Adipose tissue (tissue), 3 donors: ENCODE measurements around the gene OR2T35. TPM values are rescaled to one million over a fixed set of nuclear protein-coding genes. Genes with fewer than 3 reads are reported as not detected.

Experiments
- H3K27ac ChIP-seq: one replicate; pipeline ENCODE4 v1.5.1; 2013; ENCODE audit warnings: low read depth, low read length
- WGBS, 3 donors: extraction: QIAGEN DNeasy Blood & Tissue Kit; methylation state at CpG; one replicate each; pipeline ENCODE4 v1.1.7; 2013; 5-methylcytosine and 5-hydroxymethylcytosine counted together
- polyA plus RNA-seq, 3 donors: library from polyadenylated mRNA; stranded (reverse); fragments of 200-250 nt; gene quantifications; one replicate each; pipeline ENCODE4 v1.2.3, GENCODE V29; 2013
- donor health status: healthy with polysubstance abuse.
- donor health status: Bipolar disorder and iron deficiency.
- donor health status: healthy.

The OR2T35 gene
- polyA plus RNA-seq, 3 donors = not detected

GRCh38 chr1:248630551-248630950 lies 14.5 kb downstream of the OR2T35 start:
- WGBS, 3 donors = 76 to 80% (median 79%) methylated on average over 2 of the region's 2 CpGs
- no peak overlapping the region for H3K27ac ChIP-seq

- 81 to 87% (median 84%) methylated on average over 7 to 9 of the region's 9 CpGs for WGBS, 3 donors
- H3K27ac ChIP-seq = no peak overlapping the region
Observed at GRCh38 chr1:248627971-248628844, 16.9 kb downstream of the OR2T35 start.

DNA sequence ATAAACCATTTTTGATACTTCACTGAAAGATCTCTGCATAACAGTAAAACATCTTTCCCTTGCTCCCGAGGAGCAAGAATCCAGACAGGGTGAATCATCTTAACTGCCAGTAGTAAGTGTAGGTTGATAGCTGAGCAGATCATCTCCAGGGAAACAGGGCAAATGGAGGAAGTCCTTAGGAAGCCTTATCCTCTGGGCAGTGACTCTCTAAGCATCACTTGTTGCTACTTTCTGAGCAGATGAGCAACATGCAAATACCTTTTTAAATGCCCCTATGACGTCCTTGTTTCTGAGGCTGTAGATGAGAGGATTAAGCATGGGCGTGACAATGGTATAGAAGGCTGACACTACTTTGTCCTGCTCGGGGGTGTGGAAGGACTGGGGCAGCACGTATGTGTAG lies 19.1 kb downstream of the OR2T35 start:
- H3K27ac ChIP-seq = no peak overlapping the region
- 76 to 78% (median 78%) methylated on average over 5 of the region's 5 CpGs for WGBS, 3 donors

DNA sequence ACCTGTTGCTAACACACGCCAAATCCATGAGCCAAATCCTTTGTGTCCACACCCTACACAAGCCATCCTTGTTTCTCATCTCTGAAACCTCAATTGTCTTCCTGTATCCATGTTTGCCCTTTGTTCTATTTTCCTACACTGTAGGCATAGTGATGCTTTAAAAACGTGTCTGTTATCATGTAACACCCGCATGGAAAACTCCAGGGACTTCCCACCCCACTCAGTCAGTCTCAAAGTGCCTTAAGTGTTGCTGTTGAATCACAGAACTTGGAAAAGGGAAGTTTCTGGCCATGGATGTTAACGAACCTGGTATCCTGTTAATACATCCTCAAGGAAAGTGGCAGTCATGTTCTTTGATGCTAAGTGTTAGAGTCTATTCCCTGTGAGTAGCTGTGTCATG lies 19.9 kb downstream of the OR2T35 start:
- no peak overlapping the region for H3K27ac ChIP-seq
- whole genome bisulfite sequencing, 3 donors = 68 to 74% (median 70%) methylated on average over 4 of the region's 4 CpGs

DNA sequence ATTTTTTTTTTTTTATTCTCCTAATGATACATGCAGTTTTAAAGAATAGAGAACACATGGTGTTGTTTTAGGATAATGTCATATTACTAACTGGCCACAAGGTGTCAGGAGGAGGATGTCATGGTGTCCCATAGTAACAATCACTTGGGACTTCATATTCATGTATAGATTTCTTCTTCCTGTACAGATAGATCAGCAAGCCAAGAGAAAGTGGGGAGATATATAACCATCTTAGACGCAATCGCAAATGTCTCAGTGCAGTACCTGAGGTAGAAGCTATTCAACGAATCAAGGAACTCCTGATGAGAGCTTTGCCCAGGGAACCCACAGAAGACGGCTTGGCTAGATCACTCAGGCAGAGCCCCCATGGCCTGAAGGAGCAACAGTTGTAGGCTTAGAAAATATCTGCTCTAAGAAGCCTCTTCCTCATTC lies 22.5 kb downstream of the OR2T35 start:
- no peak overlapping the region for H3K27ac ChIP-seq
- WGBS, 3 donors = 48 to 66% (median 60%) methylated on average over 4 of the region's 4 CpGs

DNA sequence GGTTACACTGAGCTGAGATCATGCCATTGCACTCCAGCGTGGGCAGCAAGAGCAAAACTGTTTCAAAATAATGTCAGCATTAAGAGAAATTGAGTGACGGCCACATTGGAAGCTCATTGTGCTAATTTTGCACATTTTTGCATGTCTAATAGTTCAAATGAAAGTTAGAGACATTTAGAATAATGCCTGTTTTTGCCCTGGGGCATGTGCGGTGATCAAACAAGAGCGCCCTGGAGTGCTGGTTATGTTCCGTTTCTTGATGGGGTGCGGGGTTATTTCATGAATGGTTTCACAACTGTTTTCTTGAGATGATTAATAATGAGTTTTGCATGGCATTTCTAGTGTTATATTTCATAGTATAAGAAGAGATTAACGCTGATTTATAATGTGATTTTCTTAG lies 23.3 kb downstream of the OR2T35 start:
- whole genome bisulfite sequencing, 3 donors = 64 to 71% (median 67%) methylated on average over 7 of the region's 7 CpGs
- no peak overlapping the region for H3K27ac ChIP-seq

DNA sequence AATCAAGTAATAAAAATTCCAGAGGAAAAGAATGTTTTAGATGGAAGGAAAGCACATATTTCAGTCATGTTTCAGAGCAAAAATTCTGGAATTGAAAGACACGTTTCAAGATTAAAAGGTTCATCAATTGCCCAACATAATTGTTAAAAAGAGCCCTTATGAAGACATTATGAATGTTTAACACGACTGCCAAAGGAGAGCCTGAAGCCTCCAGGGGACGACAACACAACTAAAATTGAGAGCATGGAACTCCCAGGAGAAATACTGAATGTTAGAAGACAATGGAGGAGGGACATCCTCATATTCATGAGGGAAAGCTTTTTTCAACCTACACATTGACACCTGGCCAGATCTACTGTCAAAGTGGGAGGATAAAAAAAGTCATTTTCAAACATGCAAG lies 26.2 kb downstream of the OR2T35 start:
- WGBS, 3 donors = 4% methylated on average over 3 of the region's 3 CpGs
- no peak overlapping the region for H3K27ac ChIP-seq

DNA sequence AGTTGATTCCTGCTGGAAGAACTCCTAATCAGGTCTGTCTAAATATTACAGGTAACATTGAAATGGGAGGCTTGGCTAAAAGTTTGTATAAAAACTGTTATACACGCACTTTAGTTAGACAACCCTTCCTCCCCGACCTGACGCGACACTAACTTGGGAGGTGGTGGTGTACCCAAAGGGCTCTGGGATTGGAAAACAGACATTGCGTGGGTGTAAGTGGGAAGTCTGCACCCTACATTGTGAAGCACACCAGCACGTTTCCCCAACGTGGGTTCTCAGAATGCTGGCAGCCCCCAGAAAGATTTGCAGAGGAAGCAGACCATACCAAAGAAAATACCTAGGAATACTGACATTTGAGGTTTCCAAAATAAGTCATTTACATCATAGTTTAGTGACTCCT lies 27.0 kb downstream of the OR2T35 start:
- no peak overlapping the region for H3K27ac ChIP-seq
- WGBS, 3 donors = 69 to 75% (median 71%) methylated on average over 7 of the region's 7 CpGs

DNA sequence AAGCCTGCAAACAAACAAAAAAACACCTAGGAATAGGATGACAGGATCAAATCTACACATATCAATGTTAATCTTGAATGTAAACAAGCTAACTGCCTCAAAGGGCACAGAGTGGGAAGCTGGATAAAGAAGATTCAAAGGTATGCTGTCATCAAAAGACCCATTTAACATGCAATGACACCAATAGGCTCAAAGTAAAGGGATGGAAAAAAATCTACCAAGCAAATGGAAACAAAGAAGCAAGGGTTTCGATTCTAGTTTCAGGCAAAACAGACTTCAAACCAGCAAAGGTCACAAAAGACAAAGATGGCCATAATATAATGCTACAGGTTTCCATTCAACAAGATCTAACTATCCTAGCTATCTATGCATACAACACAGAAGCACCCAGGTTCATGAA lies 31.3 kb downstream of the OR2T35 start:
- WGBS, 3 donors = 63 to 78% (median 73%) methylated on average over 1 of the region's 1 CpG
- no peak overlapping the region for H3K27ac ChIP-seq

- 78 to 90% (median 80%) methylated on average over 4 of the region's 4 CpGs for WGBS, 3 donors
- no peak overlapping the region for H3K27ac ChIP-seq
Observed at GRCh38 chr1:248611883-248612414, 33.1 kb downstream of the OR2T35 start.

DNA sequence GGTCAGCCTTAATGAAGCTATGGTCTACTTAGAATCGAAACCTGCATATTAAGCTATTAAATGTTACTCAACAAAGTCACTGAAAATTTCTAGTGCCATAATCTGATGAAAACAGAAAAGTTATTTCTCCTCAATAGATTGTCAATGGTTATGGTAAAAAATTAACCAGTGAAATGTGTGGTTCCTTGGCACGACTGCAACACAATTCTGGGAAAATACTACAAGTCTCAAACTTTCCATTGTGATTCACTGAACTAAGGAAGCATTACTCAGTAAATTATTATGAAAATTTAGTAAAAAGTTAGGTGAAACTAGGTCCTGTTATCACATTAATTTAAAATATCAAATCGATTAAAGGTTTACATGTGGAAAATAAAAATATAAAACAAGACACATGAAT lies 34.8 kb downstream of the OR2T35 start:
- H3K27ac ChIP-seq = no peak overlapping the region
- 33 to 53% (median 49%) methylated on average over 3 of the region's 3 CpGs for WGBS, 3 donors

DNA sequence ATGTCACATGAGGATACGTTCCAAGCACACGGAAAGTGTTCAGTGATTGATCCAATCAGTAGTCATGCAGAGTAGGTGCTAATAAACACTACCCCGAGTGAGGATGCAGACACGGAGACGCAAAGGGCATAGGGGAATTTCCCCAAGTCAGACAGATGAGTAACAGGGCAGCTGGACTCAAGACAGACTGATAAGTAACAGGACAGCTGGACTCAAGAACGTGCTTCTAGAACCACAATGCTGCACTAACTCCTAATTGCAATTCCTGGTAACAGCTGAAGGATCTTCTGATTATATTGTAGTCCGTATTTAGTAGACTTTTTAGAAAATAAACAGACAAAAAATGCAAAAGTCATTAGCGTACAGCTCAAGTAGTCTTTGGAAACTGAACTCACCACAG lies 45.7 kb downstream of the OR2T35 start:
- 77 to 81% (median 78%) methylated on average over 8 of the region's 8 CpGs for WGBS, 3 donors
- H3K27ac ChIP-seq = no peak overlapping the region

- no peak within 1 kb of the TSS for H3K27ac ChIP-seq
- WGBS, 3 donors = 81 to 91% (median 88%) methylated on average over 6 of the region's 6 CpGs
Observed at GRCh38 chr1:248597589-248597988, 47.5 kb downstream of the OR2T35 start, which contains the start of gene OR2T10. Gene OR2T10 (minus strand): TSS chr1:248597700. CDS start chr1:248593768, 3,932 bp downstream.

GRCh38 chr1:248596615-248597014 lies 48.5 kb downstream of the OR2T35 start:
- no peak overlapping the region for H3K27ac ChIP-seq
- WGBS, 3 donors = 68 to 84% (median 69%) methylated on average over 2 of the region's 2 CpGs

- 74 to 88% (median 86%) methylated on average over 5 of the region's 5 CpGs for WGBS, 3 donors
Observed at GRCh38 chr1:248593226-248593625, 51.9 kb downstream of the OR2T35 start.

GRCh38 chr1:248592655-248593054 lies 52.4 kb downstream of the OR2T35 start:
- H3K27ac ChIP-seq = no peak overlapping the region
- WGBS, 3 donors = 68 to 73% (median 73%) methylated on average over 1 of the region's 1 CpG

More at GRCh38 chr1:248593226-248593625, 51.9 kb downstream of the OR2T35 start:
- H3K27ac ChIP-seq = no peak overlapping the region

GRCh38 chr1:248590055-248590454 lies 55.0 kb downstream of the OR2T35 start:
- no peak overlapping the region for H3K27ac ChIP-seq
- WGBS, 3 donors = 88 to 93% (median 93%) methylated on average over 17 of the region's 17 CpGs

DNA sequence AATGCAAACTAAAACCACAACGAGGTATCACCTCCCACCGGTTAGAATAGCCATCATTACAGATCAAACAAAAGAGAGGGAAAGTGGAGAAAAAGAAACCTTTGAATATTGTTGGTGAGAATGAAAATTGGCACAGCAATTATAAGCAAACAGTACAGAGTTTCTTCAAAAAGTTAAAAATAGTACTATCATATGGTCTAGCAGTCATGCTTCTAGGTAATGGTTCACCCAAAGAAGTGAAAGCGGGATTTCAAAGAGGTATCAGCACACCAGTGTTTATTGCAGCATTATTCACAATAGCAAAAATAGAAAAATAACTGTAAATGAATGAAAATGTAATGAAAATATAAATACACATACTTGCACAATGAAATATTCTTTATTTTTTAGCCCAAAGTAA lies 55.7 kb downstream of the OR2T35 start:
- H3K27ac ChIP-seq = no peak overlapping the region
- 82 to 84% (median 83%) methylated on average over 3 of the region's 3 CpGs for WGBS, 3 donors
